ENCODE data around the gene DPM1. TPM values are rescaled to one million over a fixed set of nuclear protein-coding genes. Genes with fewer than 3 reads are reported as not detected.

Gene DPM1
- total RNA-seq, 4 donors from 2014 or later: 39.0 to 62.0 (median 49.6) TPM

DNA sequence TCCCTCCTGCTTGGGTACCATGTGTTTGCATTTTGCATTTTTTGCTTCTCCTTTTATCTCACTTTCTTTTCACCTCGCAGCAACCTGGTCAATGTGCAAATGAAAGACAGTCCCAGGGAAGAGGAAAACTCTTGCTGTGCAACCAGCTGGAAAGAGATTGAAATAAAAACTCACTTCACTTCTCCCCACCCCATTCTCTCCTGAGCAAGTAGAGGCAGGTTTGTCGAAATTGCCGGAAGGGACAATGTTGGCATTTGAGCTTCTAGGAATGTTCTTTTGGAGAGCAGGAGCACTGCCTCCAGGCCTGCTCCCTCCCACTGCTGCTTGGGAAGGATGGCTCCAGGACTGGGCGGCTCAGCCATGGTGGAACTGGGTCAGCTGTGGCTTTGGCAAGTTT lies 34.0 kb upstream of the DPM1 start:
- DNase-seq (ENCODE audit: low spot score) (no peak), ATAC-seq (ENCODE audit: low FRiP score) (no peak)
- no peak for TF ChIP-seq CTCF (IDR thresholded peaks at IDR 0.05)

GRCh38 chr20:50991076-50991475 lies 32.7 kb upstream of the DPM1 start:
- ATAC-seq (ENCODE audit: low FRiP score) (no peak), DNase-seq (ENCODE audit: low spot score) (no peak)
- TF ChIP-seq CTCF (IDR thresholded peaks at IDR 0.05): no peak

DNA sequence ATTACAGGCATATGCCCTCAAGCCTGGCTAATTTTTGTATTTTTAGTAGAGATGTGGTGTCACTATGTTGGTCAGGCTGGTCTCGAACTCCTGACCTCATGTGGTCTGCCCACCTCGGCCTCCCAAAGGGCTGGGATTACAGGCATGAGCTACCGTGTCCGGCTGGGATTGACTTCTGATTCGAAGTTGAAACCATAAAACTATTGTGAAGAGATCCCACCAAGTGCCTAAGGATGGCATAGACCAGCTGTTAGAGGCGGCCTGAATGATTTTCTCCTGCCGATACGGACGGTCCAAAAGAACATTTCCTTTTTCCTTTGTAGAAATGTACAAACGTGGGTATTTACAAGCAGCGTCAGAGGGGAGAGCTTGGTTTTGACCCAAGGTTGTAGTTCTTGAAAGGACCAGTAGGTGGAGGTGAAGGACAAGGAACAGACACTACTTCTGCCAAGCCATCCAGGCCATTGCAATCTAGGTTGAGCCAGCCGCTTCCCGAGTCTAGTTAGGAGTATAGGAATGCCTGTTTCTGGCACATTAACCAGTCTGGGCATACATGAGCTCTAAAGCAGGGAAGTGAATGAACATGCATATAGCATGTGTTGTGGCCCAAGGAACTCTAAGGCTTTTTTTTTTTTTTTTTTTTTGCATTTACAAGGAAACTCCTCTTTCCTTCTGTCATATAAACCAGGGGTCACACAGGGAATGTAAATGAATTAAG lies 29.3 kb upstream of the DPM1 start:
- DNase-seq (ENCODE audit: low spot score) (peak; percentile 31), ATAC-seq (ENCODE audit: low FRiP score) (peak; percentile 82)
- peak in 2 of 3 donors; percentile 72 to 81 for TF ChIP-seq CTCF (IDR thresholded peaks at IDR 0.05)

GRCh38 chr20:50983321-50983720 lies 25.0 kb upstream of the DPM1 start:
- no peak for ATAC-seq (ENCODE audit: low FRiP score)
- DNase-seq (ENCODE audit: low spot score): no peak
- no peak for TF ChIP-seq CTCF (IDR thresholded peaks at IDR 0.05)

DNA sequence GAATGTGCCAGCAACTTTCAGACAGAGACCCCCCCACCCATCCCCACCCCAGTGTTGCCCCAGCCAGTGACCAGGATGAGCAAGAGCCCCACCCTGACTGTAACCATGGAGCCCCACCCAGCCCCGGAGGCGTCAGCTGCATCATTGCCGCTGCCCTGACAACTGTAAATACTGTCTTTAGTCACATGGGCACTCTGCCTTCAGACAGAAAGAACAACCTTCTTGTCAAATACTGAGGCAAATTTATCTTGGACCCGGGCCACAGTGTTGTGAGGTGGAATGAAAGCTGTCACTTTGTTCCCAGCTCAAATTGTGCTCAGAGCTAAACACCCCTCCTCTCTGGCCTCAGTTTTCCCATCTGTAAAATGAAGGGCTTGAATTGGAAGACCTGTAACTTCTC lies 24.0 kb upstream of the DPM1 start:
- TF ChIP-seq CTCF (IDR thresholded peaks at IDR 0.05): no peak
- ATAC-seq (ENCODE audit: low FRiP score) (no peak), DNase-seq (ENCODE audit: low spot score) (no peak)

GRCh38 chr20:50981714-50982048 lies 23.3 kb upstream of the DPM1 start:
- ATAC-seq (ENCODE audit: low FRiP score) (no peak), DNase-seq (ENCODE audit: low spot score) (no peak)
- no peak for TF ChIP-seq CTCF (IDR thresholded peaks at IDR 0.05)
